OCI-LY7 (cell line): ENCODE data around the gene GSS. TPM values are rescaled to one million over a fixed set of nuclear protein-coding genes. Genes with fewer than 3 reads are reported as not detected.

ENCODE experiments used
- BruUV-seq: library from RNA; stranded (reverse); fragments of 400-500 nt; replicated peaks from 2 replicates; lab custom pipeline; 2021; lab: Mats Ljungman, UMichigan
- CTCF ChIA-PET: fragments of 300-600 bp; sonication (Branson Sonifier 250); formaldehyde crosslinking; loops from one replicate; lab custom pipeline; 2022; ENCODE audit warnings: antibody characterized with exemption; ENCODE audit not compliant: unreplicated experiment; lab: Charles Lee
- POLR2A ChIA-PET: fragments of 300-600 bp; sonication (Branson Sonifier 250); formaldehyde crosslinking; loops from one replicate; lab custom pipeline; 2022; ENCODE audit warnings: antibody characterized with exemption; lab: Charles Lee
- DNase-seq: peaks from one replicate; pipeline ENCODE4 v3.0.0-alpha.2; 2015; ENCODE audit warnings: low spot score
- H2AFZ ChIP-seq: fragments of 200-600 bp; sonication (generic), shearing (Covaris generic); 2 replicates; pipeline ENCODE4 v1.6.1; 2014; ENCODE audit warnings: mild to moderate bottlenecking, antibody characterized with exemption, low read length, moderate library complexity
- H3K27ac ChIP-seq: fragments of 200-600 bp; sonication (generic); 2 replicates; pipeline ENCODE4 v1.5.1; 2014; ENCODE audit warnings: mixed run types, low read depth, mild to moderate bottlenecking, moderate library complexity, low read length, inconsistent platforms; ENCODE audit not compliant: poor library complexity, severe bottlenecking
- H3K36me3 ChIP-seq: fragments of 200-600 bp; sonication (generic); 2 replicates; pipeline ENCODE4 v1.6.1; 2014; ENCODE audit warnings: mild to moderate bottlenecking, antibody characterized with exemption, low read length, moderate library complexity, mixed read lengths; ENCODE audit not compliant: insufficient read depth
- H3K4me1 ChIP-seq: fragments of 200-600 bp; sonication (generic); 2 replicates; pipeline ENCODE4 v1.5.1; 2014; ENCODE audit warnings: mild to moderate bottlenecking, low read length; ENCODE audit not compliant: insufficient read depth, poor library complexity, severe bottlenecking
- H3K4me2 ChIP-seq: fragments of 200-600 bp; sonication (generic); 2 replicates; pipeline ENCODE4 v1.6.1; 2014; ENCODE audit warnings: mild to moderate bottlenecking, low read length
- H3K4me3 ChIP-seq: fragments of 200-600 bp; sonication (generic); 2 replicates; pipeline ENCODE4 v1.5.1; 2014; ENCODE audit warnings: mild to moderate bottlenecking, low read depth, low read length; ENCODE audit not compliant: poor library complexity, severe bottlenecking
- H3K79me2 ChIP-seq: fragments of 200-600 bp; sonication (generic); 2 replicates; pipeline ENCODE4 v1.6.1; 2016; ENCODE audit warnings: low read depth, mild to moderate bottlenecking, low read length, moderate library complexity, mixed read lengths; ENCODE audit not compliant: insufficient read depth
- H3K9me2 ChIP-seq: fragments of 200-600 bp; sonication (generic); 2 replicates; pipeline ENCODE4 v1.6.1; 2016; ENCODE audit warnings: mild to moderate bottlenecking, low read length, mixed read lengths; ENCODE audit not compliant: insufficient read depth
- H3K9me3 ChIP-seq: fragments of 200-600 bp; sonication (generic); 2 replicates; pipeline ENCODE4 v1.6.1; 2014; ENCODE audit warnings: mild to moderate bottlenecking, mixed run types, low read length, mixed read lengths
- H4K20me1 ChIP-seq: fragments of 200-600 bp; sonication (generic); 2 replicates; pipeline ENCODE4 v1.6.1; 2014; ENCODE audit warnings: mild to moderate bottlenecking, antibody characterized with exemption, low read length, moderate library complexity, mixed read lengths; ENCODE audit not compliant: insufficient read depth
- EZH2phosphoT487 ChIP-seq: fragments of 200-600 bp; sonication (generic); IDR thresholded peaks from 2 replicates; pipeline ENCODE4 v1.6.1; 2018; ENCODE audit warnings: low read depth, borderline replicate concordance, mild to moderate bottlenecking, mixed run types, antibody characterized with exemption, low read length, moderate library complexity, mixed read lengths
- intact Hi-C: fragments of 100-400 bp; cut with micrococcal nuclease; formaldehyde crosslinking; loops from one replicate; pipeline ENCODE4 v1.10.0; 2022; ENCODE audit not compliant: unreplicated experiment
- total RNA-seq, 2 experiments: library from RNA; depleted of rRNA in 1 of 2; stranded (reverse); fragments of >200 nt in 1 of 2; shearing (Covaris generic) in 1 of 2; gene quantifications; 2 replicates each; pipeline ENCODE4 v1.2.3, GENCODE V29; 2014 to 2022
- TF ChIP-seq, protein P1 (sequence below): fragments of 200-600 bp; sonication (generic); conservative IDR thresholded peaks from 2 replicates; pipeline ENCODE4 v1.5.1; 2014; ENCODE audit warnings: mild to moderate bottlenecking, antibody characterized with exemption, low read length, moderate library complexity, mixed read lengths

GSS gene
- total RNA-seq, 2 experiments from 2014 or later = 78.7 to 91.4 TPM

- no TSS peak for BruUV-seq
- no peaks in the 10 kb centered on the region for H4K20me1 ChIP-seq
- H2AFZ ChIP-seq = no peak overlapping the region
- CTCF ChIA-PET = no interaction called here
- H3K4me2 ChIP-seq = no peak overlapping the region
- TF ChIP-seq EZH2phosphoT487 = no peak
- no peak overlapping the region for H3K4me3 ChIP-seq
- H3K4me1 ChIP-seq = no peaks in the 10 kb centered on the region
- H3K9me2 ChIP-seq = no peaks in the 10 kb centered on the region
- H3K27ac ChIP-seq = no peak overlapping the region
- H3K36me3 ChIP-seq = peaks cover 12% of the 10 kb centered on the region; the same call in 1 of the 2 replicates
- no peaks in the 10 kb centered on the region for H3K9me3 ChIP-seq
- DNase-seq = no peak
- no peaks in the 10 kb centered on the region for H3K79me2 ChIP-seq
- intact Hi-C loops = no loop called here
- POLR2A ChIA-PET = interaction anchor here (0.6 kb wide), 1 partner anchor 61 kb away, joined by 3 read pairs; no protein-coding TSS in a partner anchor
These were observed 37.3 kb upstream of the GSS start for GRCh38 chr20:34992751-34993417.

- no TSS peak for BruUV-seq
- H4K20me1 ChIP-seq = no peaks in the 10 kb centered on the region
These were observed 35.1 kb upstream of the GSS start for GRCh38 chr20:34990661-34991214.

GRCh38 chr20:34990231-34990630, 34.6 kb upstream of the GSS start:
- no peaks in the 10 kb centered on the region for H3K79me2 ChIP-seq
- H4K20me1 ChIP-seq = no peaks in the 10 kb centered on the region
- H3K4me3 ChIP-seq = no peak overlapping the region
- H3K4me2 ChIP-seq = no peak overlapping the region
- TF ChIP-seq EZH2phosphoT487 = no peak
- TF ChIP-seq, protein P1, sequence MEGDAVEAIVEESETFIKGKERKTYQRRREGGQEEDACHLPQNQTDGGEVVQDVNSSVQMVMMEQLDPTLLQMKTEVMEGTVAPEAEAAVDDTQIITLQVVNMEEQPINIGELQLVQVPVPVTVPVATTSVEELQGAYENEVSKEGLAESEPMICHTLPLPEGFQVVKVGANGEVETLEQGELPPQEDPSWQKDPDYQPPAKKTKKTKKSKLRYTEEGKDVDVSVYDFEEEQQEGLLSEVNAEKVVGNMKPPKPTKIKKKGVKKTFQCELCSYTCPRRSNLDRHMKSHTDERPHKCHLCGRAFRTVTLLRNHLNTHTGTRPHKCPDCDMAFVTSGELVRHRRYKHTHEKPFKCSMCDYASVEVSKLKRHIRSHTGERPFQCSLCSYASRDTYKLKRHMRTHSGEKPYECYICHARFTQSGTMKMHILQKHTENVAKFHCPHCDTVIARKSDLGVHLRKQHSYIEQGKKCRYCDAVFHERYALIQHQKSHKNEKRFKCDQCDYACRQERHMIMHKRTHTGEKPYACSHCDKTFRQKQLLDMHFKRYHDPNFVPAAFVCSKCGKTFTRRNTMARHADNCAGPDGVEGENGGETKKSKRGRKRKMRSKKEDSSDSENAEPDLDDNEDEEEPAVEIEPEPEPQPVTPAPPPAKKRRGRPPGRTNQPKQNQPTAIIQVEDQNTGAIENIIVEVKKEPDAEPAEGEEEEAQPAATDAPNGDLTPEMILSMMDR = no peak
- DNase-seq = no peak
- no TSS peak for BruUV-seq
- H3K9me2 ChIP-seq = no peaks in the 10 kb centered on the region
- ChIA-PET POLR2A (no interaction called here), CTCF (no interaction called here)
- no peak overlapping the region for H3K27ac ChIP-seq
- intact Hi-C loops = no loop called here
- no peaks in the 10 kb centered on the region for H3K9me3 ChIP-seq
- H2AFZ ChIP-seq = no peak overlapping the region
- H3K36me3 ChIP-seq = no peaks in the 10 kb centered on the region
- H3K4me1 ChIP-seq = no peaks in the 10 kb centered on the region

More at GRCh38 chr20:34990661-34991214, 35.1 kb upstream of the GSS start:
- H3K4me2 ChIP-seq = no peak overlapping the region
- H2AFZ ChIP-seq = no peak overlapping the region
- H3K36me3 ChIP-seq = peaks cover 3% of the 10 kb centered on the region; the same call in 1 of the 2 replicates
- no peak overlapping the region for H3K4me3 ChIP-seq
- no peaks in the 10 kb centered on the region for H3K4me1 ChIP-seq
- ChIA-PET CTCF (no interaction called here), POLR2A (no interaction called here)
- intact Hi-C loops = no loop called here
- DNase-seq = no peak
- TF ChIP-seq EZH2phosphoT487 = no peak
- TF ChIP-seq, protein P1 = no peak
- no peaks in the 10 kb centered on the region for H3K9me3 ChIP-seq
- H3K27ac ChIP-seq = no peak overlapping the region
- H3K9me2 ChIP-seq = no peaks in the 10 kb centered on the region
- no peaks in the 10 kb centered on the region for H3K79me2 ChIP-seq
